NT2/D1 (cell line): ENCODE results near the gene C11orf54.
"Not testable (repeated sequence)": the region's sequence is repeated elsewhere in the genome, so short reads cannot be mapped to it uniquely, and the experiment has no call there.

Experiments
- DNase-seq: peaks from one replicate; pipeline ENCODE4 v3.0.0-alpha.2; 2011; ENCODE audit warnings: low read depth, low spot score
- H3K27me3 ChIP-seq: 2 replicates; pipeline ENCODE4 v1.6.0; 2011; ENCODE audit warnings: mild to moderate bottlenecking; ENCODE audit not compliant: insufficient read length, insufficient read depth
- H3K36me3 ChIP-seq: 2 replicates; pipeline ENCODE4 v1.6.1; 2011; ENCODE audit warnings: mild to moderate bottlenecking, low read length, mixed read lengths; ENCODE audit not compliant: insufficient read depth, insufficient read length
- H3K4me1 ChIP-seq: 2 replicates; pipeline ENCODE4 v1.5.1; 2011; ENCODE audit not compliant: insufficient read depth, insufficient read length
- H3K4me3 ChIP-seq: 2 replicates; pipeline ENCODE4 v1.5.1; 2011; ENCODE audit warnings: low read depth; ENCODE audit not compliant: insufficient read length
- H3K9ac ChIP-seq: 2 replicates; pipeline ENCODE4 v1.6.0; 2011; ENCODE audit warnings: low read depth; ENCODE audit not compliant: insufficient read length
- H3K9me3 ChIP-seq: 2 replicates; pipeline ENCODE4 v1.5.1; 2011; ENCODE audit warnings: mild to moderate bottlenecking, low read length; ENCODE audit not compliant: insufficient read depth
- SUZ12 ChIP-seq: IDR thresholded peaks from 2 replicates; pipeline ENCODE4 v1.6.1; 2011; ENCODE audit not compliant: insufficient read length, insufficient read depth; ENCODE audit errors: extremely low read depth
- YY1 ChIP-seq: IDR thresholded peaks from 2 replicates; pipeline ENCODE4 v1.6.1; 2011; ENCODE audit not compliant: insufficient read length, insufficient read depth
- ZNF274 ChIP-seq: IDR thresholded peaks from 2 replicates; pipeline ENCODE4 v1.6.1; 2011; ENCODE audit warnings: mild to moderate bottlenecking, low read depth, low read length

The C11orf54 gene

GRCh38 chr11:93744669-93745004, 3.2 kb downstream of the C11orf54 start:
- Histone ChIP-seq H3K9ac (no peak overlapping the region), H3K36me3 (peaks cover 22% of the 10 kb centered on the region), H3K9me3 (no peaks in the 10 kb centered on the region), H3K4me3 (no peak overlapping the region), H3K4me1 (no peaks in the 10 kb centered on the region), H3K27me3 (no peaks in the 10 kb centered on the region)
- no peak for DNase-seq
- TF ChIP-seq ZNF274 (no peak), SUZ12 (no peak), YY1 (no peak)

- not testable (repeated sequence) for DNase-seq, H3K9ac ChIP-seq, H3K4me1 ChIP-seq, H3K9me3 ChIP-seq, H3K27me3 ChIP-seq, H3K4me3 ChIP-seq
- H3K36me3 ChIP-seq: peaks cover 16% of the 10 kb centered on the region
Measured at GRCh38 chr11:93745005-93745755, 3.7 kb downstream of the C11orf54 start.

GRCh38 chr11:93746101-93746500, 4.6 kb downstream of the C11orf54 start:
- no peak for DNase-seq
- no peaks in the 10 kb centered on the region for H3K27me3 ChIP-seq
- no peak overlapping the region for H3K9ac ChIP-seq
- TF ChIP-seq ZNF274: no peak
- no peak overlapping the region for H3K4me3 ChIP-seq
- peaks cover 8% of the 10 kb centered on the region for H3K36me3 ChIP-seq
- no peaks in the 10 kb centered on the region for H3K4me1 ChIP-seq
- H3K9me3 ChIP-seq: no peaks in the 10 kb centered on the region

GRCh38 chr11:93747122-93747521, 5.7 kb downstream of the C11orf54 start:
- H3K27me3 ChIP-seq: no peaks in the 10 kb centered on the region
- H3K4me1 ChIP-seq: no peaks in the 10 kb centered on the region
- DNase-seq: no peak
- no peak overlapping the region for H3K4me3 ChIP-seq
- no peak overlapping the region for H3K9ac ChIP-seq
- no peaks in the 10 kb centered on the region for H3K9me3 ChIP-seq
- TF ChIP-seq ZNF274 (no peak), SUZ12 (no peak), YY1 (no peak)
- peaks cover 8% of the 10 kb centered on the region for H3K36me3 ChIP-seq

- Histone ChIP-seq H3K4me1 (no peaks in the 10 kb centered on the region), H3K36me3 (no peaks in the 10 kb centered on the region), H3K27me3 (no peaks in the 10 kb centered on the region), H3K9ac (no peak overlapping the region), H3K9me3 (no peaks in the 10 kb centered on the region), H3K4me3 (no peak overlapping the region)
- DNase-seq: no peak
- TF ChIP-seq ZNF274 (no peak), SUZ12 (no peak), YY1 (no peak)
Measured at GRCh38 chr11:93751001-93751400, 9.5 kb downstream of the C11orf54 start.

- Histone ChIP-seq H3K9ac (no peak overlapping the region), H3K4me3 (no peak overlapping the region), H3K4me1 (no peaks in the 10 kb centered on the region), H3K36me3 (peaks cover 7% of the 10 kb centered on the region), H3K27me3 (no peaks in the 10 kb centered on the region), H3K9me3 (no peaks in the 10 kb centered on the region)
- no peak for TF ChIP-seq ZNF274
- no peak for TF ChIP-seq YY1
- no peak for TF ChIP-seq SUZ12
- no peak for DNase-seq
Measured at GRCh38 chr11:93753241-93753640, 11.8 kb downstream of the C11orf54 start.

GRCh38 chr11:93756748-93757147, 15.3 kb downstream of the C11orf54 start:
- Histone ChIP-seq H3K4me1 (no peaks in the 10 kb centered on the region), H3K4me3 (no peak overlapping the region), H3K9ac (no peak overlapping the region), H3K36me3 (peaks cover 15% of the 10 kb centered on the region), H3K9me3 (no peaks in the 10 kb centered on the region), H3K27me3 (no peaks in the 10 kb centered on the region)
- no peak for DNase-seq
- TF ChIP-seq SUZ12: no peak
- no peak for TF ChIP-seq YY1
- no peak for TF ChIP-seq ZNF274

- Histone ChIP-seq H3K4me1 (no peaks in the 10 kb centered on the region), H3K27me3 (no peaks in the 10 kb centered on the region), H3K4me3 (no peak overlapping the region), H3K36me3 (peaks cover 15% of the 10 kb centered on the region), H3K9ac (no peak overlapping the region), H3K9me3 (no peaks in the 10 kb centered on the region)
- DNase-seq: no peak
- TF ChIP-seq YY1 (no peak), SUZ12 (no peak), ZNF274 (no peak)
Measured at GRCh38 chr11:93757301-93757700, 15.8 kb downstream of the C11orf54 start.
